H1 (cell line): ENCODE results near the gene CMTR1. TPM values are rescaled to one million over a fixed set of nuclear protein-coding genes. Genes with fewer than 3 reads are reported as not detected.

Experiments used
- BRCA1 ChIP-seq: IDR thresholded peaks from 2 replicates; pipeline ENCODE4 v1.6.1; 2012; ENCODE audit warnings: low read depth, low read length, improper control_type of control experiment
- CBX5 ChIP-seq: fragments of 300-800, 300-1000 bp; sonication (generic); IDR thresholded peaks from 2 replicates; pipeline ENCODE4 v1.7.1; 2016; ENCODE audit warnings: antibody characterized with exemption, low read length, low read depth
- CBX8 ChIP-seq: fragments of 300-800, 300-1000 bp; sonication (generic); IDR thresholded peaks from 2 replicates; pipeline ENCODE4 v1.7.1; 2016; ENCODE audit warnings: low read depth, low read length, borderline replicate concordance
- CHD1 ChIP-seq: IDR thresholded peaks from 2 replicates; pipeline ENCODE4 v1.6.1; 2012; ENCODE audit warnings: low read depth, low read length, improper control_type of control experiment
- CHD2 ChIP-seq: IDR thresholded peaks from 2 replicates; pipeline ENCODE4 v1.6.1; 2012; ENCODE audit warnings: low read length, improper control_type of control experiment
- CHD7 ChIP-seq: fragments of 300-600 bp; sonication (generic); IDR thresholded peaks from 2 replicates; pipeline ENCODE4 v1.7.1; 2012; ENCODE audit warnings: low read length, moderate library complexity, mild to moderate bottlenecking, inconsistent platforms; ENCODE audit not compliant: insufficient replicate concordance
- CREB1 ChIP-seq: IDR thresholded peaks from 2 replicates; pipeline ENCODE4 v1.6.1; 2012; ENCODE audit warnings: inconsistent platforms
- HDAC6 ChIP-seq: IDR thresholded peaks from one replicate; pipeline ENCODE4 v1.7.1; 2012; ENCODE audit warnings: low read depth, mild to moderate bottlenecking, inconsistent platforms, low read length, moderate library complexity
- POU5F1 ChIP-seq: IDR thresholded peaks from 2 replicates; pipeline ENCODE4 v1.6.1; 2011; ENCODE audit warnings: low read depth, mild to moderate bottlenecking, low read length, moderate library complexity
- RAD21 ChIP-seq, 2 experiments: IDR thresholded peaks in 1 of 2; conservative IDR thresholded peaks in 1 of 2; 2 replicates each; pipeline ENCODE4 v1.6.1; 2011; ENCODE audit warnings: low read depth in 2 of 2, low read length in 2 of 2, improper control_type of control experiment in 1 of 2, inconsistent platforms in 1 of 2, mild to moderate bottlenecking in 1 of 2, moderate library complexity in 1 of 2
- RFX5 ChIP-seq: IDR thresholded peaks from 2 replicates; pipeline ENCODE4 v1.6.1; 2011; ENCODE audit warnings: low read depth, low read length, improper control_type of control experiment, borderline replicate concordance
- YY1 ChIP-seq: IDR thresholded peaks from 2 replicates; pipeline ENCODE4 v1.6.1; 2011; ENCODE audit warnings: low read depth, mild to moderate bottlenecking, low read length
- polyA plus RNA-seq, 7 experiments: library from polyadenylated mRNA; depleted of rRNA in 3 of 7; stranded (reverse) in 5 of 7; unstranded in 2 of 7; fragments of >200 nt in 5 of 7; fragments of 200-250 nt in 2 of 7; gene quantifications; 1 replicate in 5 of 7; 2 replicates in 1 of 7; 4 replicates in 1 of 7; pipeline versions ENCODE4 v1.2.1 to v1.2.3, GENCODE V29; 2011 to 2013; ENCODE audit warnings: missing spikeins in 2 of 7, mixed read lengths in 2 of 7
- total RNA-seq: library from RNA; stranded (reverse); fragmentation: NEBNext Ultra II Directional; extraction: Animal tissue kit (Norgen Biotek cat#: 25700); gene quantifications from 2 replicates; pipeline ENCODE4 v1.2.1, GENCODE V29; 2021

The CMTR1 gene
- total and polyA plus RNA-seq, 2 of the 8 experiments (the other 6 are each of a cell fraction or from before 2014, with no cell fraction given) = 15.2 to 33.1 TPM

- TF ChIP-seq CHD7 = no peak
- no peak for TF ChIP-seq CHD1
- no peak for TF ChIP-seq CBX5
- no peak for TF ChIP-seq YY1
- no peak for TF ChIP-seq HDAC6
- no peak for TF ChIP-seq POU5F1
- no peak for TF ChIP-seq RFX5
- TF ChIP-seq CBX8 = no peak
- TF ChIP-seq CREB1 = no peak
- no peak for TF ChIP-seq CHD2
- no peak for TF ChIP-seq BRCA1
- TF ChIP-seq RAD21 (IDR thresholded peaks at IDR 0.05 in 1 of 2, conservative IDR thresholded peaks at IDR 0.05 in 1 of 2; ENCODE audit: low read depth in 2 of 2, low read length in 2 of 2) = no peak
Measured at GRCh38 chr6:37474316-37474715, 41.3 kb downstream of the CMTR1 start (continued).
